ENCODE results near the gene ABHD14A. TPM values are rescaled to one million over a fixed set of nuclear protein-coding genes. Genes with fewer than 3 reads are reported as not detected.

Gene ABHD14A
- total RNA-seq, 2 experiments from 2014 or later = 7.5 to 8.9 TPM

- Histone ChIP-seq H3K9me3 (ENCODE audit: low read length) (no peaks in the 10 kb centered on the region), H4K20me1 (ENCODE audit: insufficient read depth, low read length) (no peaks in the 10 kb centered on the region), H3K79me2 (ENCODE audit: insufficient read depth, low read depth, low read length) (no peaks in the 10 kb centered on the region), H3K4me1 (ENCODE audit: insufficient read depth, low read length, poor library complexity, severe bottlenecking) (peaks cover 8% of the 10 kb centered on the region), H2AFZ (ENCODE audit: low read length) (no peak overlapping the region), H3K36me3 (ENCODE audit: insufficient read depth, low read length) (no peaks in the 10 kb centered on the region), H3K9me2 (ENCODE audit: insufficient read depth, low read length) (no peaks in the 10 kb centered on the region), H3K4me3 (ENCODE audit: low read depth, low read length, poor library complexity, severe bottlenecking) (no peak overlapping the region), H3K27ac (ENCODE audit: low read depth, low read length, poor library complexity, severe bottlenecking) (no peak overlapping the region), H3K4me2 (ENCODE audit: low read length) (no peak overlapping the region)
- no TSS peak for BruUV-seq (replicated peaks)
- TF ChIP-seq EZH2phosphoT487 (IDR thresholded peaks at IDR 0.05; ENCODE audit: borderline replicate concordance, low read depth, low read length) (no peak), CTCF (conservative IDR thresholded peaks at IDR 0.05; ENCODE audit: low read length) (no peak)
- ChIA-PET POLR2A (no interaction called here), CTCF (ENCODE audit: unreplicated experiment) (no interaction called here)
- DNase-seq (ENCODE audit: low spot score) = no peak
- intact Hi-C loops (cut with micrococcal nuclease; ENCODE audit: unreplicated experiment) = no loop called here
Measured at GRCh38 chr3:52015438-52016228, 40.8 kb downstream of the ABHD14A start.

GRCh38 chr3:52017586-52017985 lies 42.7 kb downstream of the ABHD14A start:
- intact Hi-C loops (cut with micrococcal nuclease; ENCODE audit: unreplicated experiment) = no loop called here
- ChIA-PET POLR2A (no interaction called here), CTCF (ENCODE audit: unreplicated experiment) (no interaction called here)
- H3K4me1 ChIP-seq (ENCODE audit: insufficient read depth, low read length, poor library complexity, severe bottlenecking) = peaks cover 4% of the 10 kb centered on the region
- H3K4me2 ChIP-seq (ENCODE audit: low read length) = no peak overlapping the region
- H3K27ac ChIP-seq (ENCODE audit: low read depth, low read length, poor library complexity, severe bottlenecking) = no peak overlapping the region
- H4K20me1 ChIP-seq (ENCODE audit: insufficient read depth, low read length) = no peaks in the 10 kb centered on the region
- no peaks in the 10 kb centered on the region for H3K36me3 ChIP-seq (ENCODE audit: insufficient read depth, low read length)
- no TSS peak for BruUV-seq (replicated peaks)
- TF ChIP-seq CTCF (conservative IDR thresholded peaks at IDR 0.05; ENCODE audit: low read length) (no peak), EZH2phosphoT487 (IDR thresholded peaks at IDR 0.05; ENCODE audit: borderline replicate concordance, low read depth, low read length) (no peak)
- DNase-seq (ENCODE audit: low spot score) = no peak
- H3K9me2 ChIP-seq (ENCODE audit: insufficient read depth, low read length) = no peaks in the 10 kb centered on the region
- H3K4me3 ChIP-seq (ENCODE audit: low read depth, low read length, poor library complexity, severe bottlenecking) = no peak overlapping the region
- H3K79me2 ChIP-seq (ENCODE audit: insufficient read depth, low read depth, low read length) = no peaks in the 10 kb centered on the region
- no peaks in the 10 kb centered on the region for H3K9me3 ChIP-seq (ENCODE audit: low read length)
- H2AFZ ChIP-seq (ENCODE audit: low read length) = no peak overlapping the region

DNA sequence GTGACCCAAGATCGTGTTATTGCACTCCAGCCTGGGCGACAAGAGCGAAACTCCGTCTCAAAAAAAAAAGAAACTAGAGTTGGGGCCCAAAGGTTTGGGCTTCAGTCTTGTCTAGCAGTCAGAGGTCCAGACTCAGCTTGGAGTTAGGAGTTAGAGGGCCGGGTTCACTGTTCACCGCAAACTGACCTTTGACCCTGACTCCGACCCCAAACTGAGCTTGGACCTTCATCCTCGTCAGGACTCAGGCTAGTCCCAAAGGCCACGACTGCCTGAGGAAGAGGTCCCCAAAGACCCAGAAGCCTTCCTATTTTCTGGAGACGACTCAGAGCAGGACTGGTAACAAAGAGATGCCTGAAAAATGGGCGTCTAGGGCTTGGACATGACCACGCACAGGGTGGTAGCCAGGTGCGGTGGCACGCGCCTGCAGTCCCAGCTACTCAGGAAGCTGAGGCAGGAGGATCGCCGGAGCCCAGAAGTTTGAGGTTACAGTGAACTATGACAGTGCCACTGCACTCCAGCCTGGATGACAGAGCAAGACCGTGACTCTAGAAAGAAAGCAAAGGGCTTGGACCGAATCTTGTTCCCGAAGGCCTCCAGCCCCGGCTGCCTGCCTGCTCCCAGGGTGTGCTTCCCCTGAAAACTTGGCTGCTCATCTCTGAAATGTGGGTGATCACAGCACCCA lies 43.6 kb downstream of the ABHD14A start:
- Histone ChIP-seq H3K27ac (ENCODE audit: low read depth, low read length, poor library complexity, severe bottlenecking) (no peak overlapping the region), H4K20me1 (ENCODE audit: insufficient read depth, low read length) (no peaks in the 10 kb centered on the region)
- POLR2A ChIA-PET = no interaction called here

More for the DNA sequence above, 43.6 kb downstream of the ABHD14A start:
- H2AFZ ChIP-seq (ENCODE audit: low read length) = no peak overlapping the region
- H3K9me2 ChIP-seq (ENCODE audit: insufficient read depth, low read length) = no peaks in the 10 kb centered on the region
- CTCF ChIA-PET (ENCODE audit: unreplicated experiment) = no interaction called here
- no peak for DNase-seq (ENCODE audit: low spot score)
- H3K4me2 ChIP-seq (ENCODE audit: low read length) = no peak overlapping the region
- TF ChIP-seq CTCF (conservative IDR thresholded peaks at IDR 0.05; ENCODE audit: low read length) (no peak), EZH2phosphoT487 (IDR thresholded peaks at IDR 0.05; ENCODE audit: borderline replicate concordance, low read depth, low read length) (no peak)
- no peaks in the 10 kb centered on the region for H3K36me3 ChIP-seq (ENCODE audit: insufficient read depth, low read length)
- no peaks in the 10 kb centered on the region for H3K9me3 ChIP-seq (ENCODE audit: low read length)
- H3K79me2 ChIP-seq (ENCODE audit: insufficient read depth, low read depth, low read length) = no peaks in the 10 kb centered on the region
- H3K4me3 ChIP-seq (ENCODE audit: low read depth, low read length, poor library complexity, severe bottlenecking) = no peak overlapping the region
- H3K4me1 ChIP-seq (ENCODE audit: insufficient read depth, low read length, poor library complexity, severe bottlenecking) = peaks cover under 1% of the 10 kb centered on the region
- intact Hi-C loops (cut with micrococcal nuclease; ENCODE audit: unreplicated experiment) = no loop called here
- no TSS peak for BruUV-seq (replicated peaks)

Measured in OCI-LY7 (cell line).